GM12864 (cell line): ENCODE data around the gene ZNF506.

Source experiments
- DNase-seq: peaks from one replicate; pipeline ENCODE4 v3.0.0-alpha.2; 2011; ENCODE audit warnings: low read depth
- H3K4me3 ChIP-seq: 2 replicates; pipeline ENCODE4 v1.5.1; 2011; ENCODE audit warnings: mild to moderate bottlenecking, low read depth, low read length, control low read depth
- TF ChIP-seq, protein P1 (sequence below): IDR thresholded peaks from 2 replicates; pipeline ENCODE4 v1.5.1; 2011; ENCODE audit warnings: low read depth, mild to moderate bottlenecking, moderate library complexity, low read length, control low read depth, inconsistent platforms; ENCODE audit errors: missing control alignments

ZNF506 gene

GRCh38 chr19:19742773-19743172 is 78.8 kb downstream of the ZNF506 start:
- H3K4me3 ChIP-seq = no peak overlapping the region
- DNase-seq = no peak
- TF ChIP-seq, protein P1, sequence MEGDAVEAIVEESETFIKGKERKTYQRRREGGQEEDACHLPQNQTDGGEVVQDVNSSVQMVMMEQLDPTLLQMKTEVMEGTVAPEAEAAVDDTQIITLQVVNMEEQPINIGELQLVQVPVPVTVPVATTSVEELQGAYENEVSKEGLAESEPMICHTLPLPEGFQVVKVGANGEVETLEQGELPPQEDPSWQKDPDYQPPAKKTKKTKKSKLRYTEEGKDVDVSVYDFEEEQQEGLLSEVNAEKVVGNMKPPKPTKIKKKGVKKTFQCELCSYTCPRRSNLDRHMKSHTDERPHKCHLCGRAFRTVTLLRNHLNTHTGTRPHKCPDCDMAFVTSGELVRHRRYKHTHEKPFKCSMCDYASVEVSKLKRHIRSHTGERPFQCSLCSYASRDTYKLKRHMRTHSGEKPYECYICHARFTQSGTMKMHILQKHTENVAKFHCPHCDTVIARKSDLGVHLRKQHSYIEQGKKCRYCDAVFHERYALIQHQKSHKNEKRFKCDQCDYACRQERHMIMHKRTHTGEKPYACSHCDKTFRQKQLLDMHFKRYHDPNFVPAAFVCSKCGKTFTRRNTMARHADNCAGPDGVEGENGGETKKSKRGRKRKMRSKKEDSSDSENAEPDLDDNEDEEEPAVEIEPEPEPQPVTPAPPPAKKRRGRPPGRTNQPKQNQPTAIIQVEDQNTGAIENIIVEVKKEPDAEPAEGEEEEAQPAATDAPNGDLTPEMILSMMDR = no peak
